Glutamatergic neuron (in vitro differentiated cells): ENCODE data around the gene UBE2J2. TPM values are rescaled to one million over a fixed set of nuclear protein-coding genes. Genes with fewer than 3 reads are reported as not detected.

ENCODE experiments used
- DNase-seq: peaks from one replicate; pipeline ENCODE4 v3.0.0; 2022
- H3K27ac Mint-ChIP-seq: one replicate; pipeline ENCODE4 v1.8.0; 2020; ENCODE audit warnings: mild to moderate bottlenecking, mixed read lengths, inconsistent platforms; ENCODE audit not compliant: unreplicated experiment
- H3K27me3 Mint-ChIP-seq: one replicate; pipeline ENCODE4 v1.8.0; 2020; ENCODE audit warnings: mild to moderate bottlenecking, moderate library complexity, mixed read lengths, inconsistent platforms; ENCODE audit not compliant: unreplicated experiment
- H3K36me3 Mint-ChIP-seq: one replicate; pipeline ENCODE4 v1.8.0; 2020; ENCODE audit warnings: mild to moderate bottlenecking, mixed read lengths, inconsistent platforms; ENCODE audit not compliant: unreplicated experiment
- H3K4me1 Mint-ChIP-seq: one replicate; pipeline ENCODE4 v1.8.0; 2020; ENCODE audit warnings: mild to moderate bottlenecking, low read depth, mixed read lengths, inconsistent platforms; ENCODE audit not compliant: unreplicated experiment
- H3K4me3 Mint-ChIP-seq: one replicate; pipeline ENCODE4 v1.8.0; 2020; ENCODE audit warnings: mild to moderate bottlenecking, mixed read lengths, inconsistent platforms; ENCODE audit not compliant: unreplicated experiment
- H3K9me3 Mint-ChIP-seq: one replicate; pipeline ENCODE4 v1.8.0; 2020; ENCODE audit warnings: mild to moderate bottlenecking, moderate library complexity, mixed read lengths, inconsistent platforms; ENCODE audit not compliant: unreplicated experiment
- CTCF ChIP-seq: fragments of 200-600 bp; sonication (generic); IDR thresholded peaks from one replicate; pipeline ENCODE4 v1.5.0; 2021; ENCODE audit not compliant: partially characterized antibody, unreplicated experiment
- total RNA-seq: library from RNA; stranded (reverse); fragmentation: NEBNext Ultra II Directional; extraction: Animal tissue kit (Norgen Biotek cat#: 25700); gene quantifications from one replicate; pipeline ENCODE4 v1.2.1, GENCODE V29; 2021; ENCODE audit not compliant: unreplicated experiment

UBE2J2 gene
- total RNA-seq, 1 donor from 2014 or later, result 88.1 TPM

- H3K9me3 Mint-ChIP-seq, result peaks cover 3% of the 10 kb centered on the region
- no peak for TF ChIP-seq CTCF
- H3K27me3 Mint-ChIP-seq, result peaks cover 17% of the 10 kb centered on the region
- H3K4me3 Mint-ChIP-seq, result no peak overlapping the region
- H3K4me1 Mint-ChIP-seq, result no peaks in the 10 kb centered on the region
- no peak overlapping the region for H3K27ac Mint-ChIP-seq
- H3K36me3 Mint-ChIP-seq, result peaks cover 6% of the 10 kb centered on the region
- DNase-seq, result no peak
Observed at GRCh38 chr1:1219341-1219740, 54.3 kb downstream of the UBE2J2 start.

GRCh38 chr1:1218524-1219200 lies 55.0 kb downstream of the UBE2J2 start:
- DNase-seq, result no peak
- Mint-ChIP-seq H3K9me3 (peaks cover 3% of the 10 kb centered on the region), H3K36me3 (peaks cover 6% of the 10 kb centered on the region), H3K27me3 (peaks cover 17% of the 10 kb centered on the region), H3K27ac (no peak overlapping the region), H3K4me1 (no peaks in the 10 kb centered on the region), H3K4me3 (no peak overlapping the region)
- TF ChIP-seq CTCF, result no peak

- no peak for TF ChIP-seq CTCF
- Mint-ChIP-seq H3K9me3 (peaks cover 3% of the 10 kb centered on the region), H3K36me3 (peaks cover 2% of the 10 kb centered on the region), H3K4me1 (no peaks in the 10 kb centered on the region), H3K27ac (no peak overlapping the region), H3K27me3 (peaks cover 15% of the 10 kb centered on the region), H3K4me3 (no peak overlapping the region)
- DNase-seq, result no peak
Observed at GRCh38 chr1:1217621-1218523, 55.8 kb downstream of the UBE2J2 start.

GRCh38 chr1:1216770-1217620 lies 56.7 kb downstream of the UBE2J2 start:
- DNase-seq, result no peak
- Mint-ChIP-seq H3K27ac (peak overlapping the region; percentile 78), H3K4me1 (no peaks in the 10 kb centered on the region), H3K4me3 (no peak overlapping the region), H3K9me3 (peaks cover 3% of the 10 kb centered on the region), H3K36me3 (no peaks in the 10 kb centered on the region), H3K27me3 (peaks cover 12% of the 10 kb centered on the region)
- no peak for TF ChIP-seq CTCF
